ENCODE results near the gene CABLES1. TPM values are rescaled to one million over a fixed set of nuclear protein-coding genes. Genes with fewer than 3 reads are reported as not detected.

CABLES1 gene
- polyA plus RNA-seq, 1 of the 3 experiments (the other 2 are of a cell fraction), result 2.2 TPM

GRCh38 chr18:23198217-23198845 lies 63.0 kb downstream of the CABLES1 start (continued):
- TF ChIP-seq SIN3A (IDR thresholded peaks at IDR 0.05; ENCODE audit: borderline replicate concordance, low read depth, low read length), result no peak

GRCh38 chr18:23200756-23201155 lies 65.5 kb downstream of the CABLES1 start:
- no peak overlapping the region for H3K4me3 ChIP-seq (ENCODE audit: low read depth in 2 of 2, low read length in 1 of 2)
- no peaks in the 10 kb centered on the region for H3K9me2 ChIP-seq
- no peaks in the 10 kb centered on the region for H3K9me3 ChIP-seq
- peaks cover 0 to 19% of the 10 kb centered on the region in 2 experiments; a peak in 2 of 4 replicates for H3K4me1 ChIP-seq (ENCODE audit: control insufficient read depth in 1 of 2, insufficient read depth in 2 of 2, low read depth in 1 of 2, low read length in 1 of 2)
- no peaks in the 10 kb centered on the region for H3K27me3 ChIP-seq (ENCODE audit: insufficient read depth)
- peak; percentile 80 for DNase-seq
- no peak overlapping the region for H2AFZ ChIP-seq (ENCODE audit: low read depth)
- peak overlapping the region in 1 of 2 experiments; percentile 90; a peak in 2 of 4 replicates for H3K27ac ChIP-seq (ENCODE audit: low read depth in 2 of 2, low read length in 1 of 2)
- no peaks in the 10 kb centered on the region for H4K20me1 ChIP-seq (ENCODE audit: insufficient read depth)
- ChIA-PET POLR2A (interaction anchor here (0.9 to 1.6 kb wide), 4 partner anchors 57 to 65 kb away, joined by 3 to 5 read pairs (median 3); partner anchors contain the start of gene CABLES1), CTCF (interaction anchor here (0.9 to 2.2 kb wide), 7 partner anchors 12 to 74 kb away, joined by 3 to 6 read pairs (median 3); no protein-coding TSS in a partner anchor)
- WGBS (ENCODE audit: low lambda C conversion rate), result 58% methylated on average over 8 of the region's 8 CpGs
- H3K9ac ChIP-seq, result no peak overlapping the region
- no peak overlapping the region for H3K4me2 ChIP-seq
- H3F3A ChIP-seq (replicated peaks; ENCODE audit: insufficient read depth), result no peaks in the 10 kb centered on the region
- peaks cover 0 to 5% of the 10 kb centered on the region in 2 experiments for H3K36me3 ChIP-seq (replicated peaks in 1 of 2; ENCODE audit: control insufficient read depth in 1 of 2, insufficient read depth in 2 of 2, low read length in 1 of 2)
- H3K79me2 ChIP-seq (ENCODE audit: insufficient read depth), result no peaks in the 10 kb centered on the region
- TF ChIP-seq MAX (IDR thresholded peaks at IDR 0.05; ENCODE audit: low read depth) (no peak), JUND (IDR thresholded peaks at IDR 0.05) (no peak), MXI1 (IDR thresholded peaks at IDR 0.05; ENCODE audit: low read depth, low read length) (peak; percentile 83), EZH2phosphoT487 (IDR thresholded peaks at IDR 0.05; ENCODE audit: borderline replicate concordance, low read depth) (no peak), TEAD4 (IDR thresholded peaks at IDR 0.05; ENCODE audit: borderline replicate concordance, insufficient read depth) (no peak), FOXJ3 (CRISPR knock-in tag; IDR thresholded peaks at IDR 0.05) (peak; percentile 96), YY1 (IDR thresholded peaks at IDR 0.05; ENCODE audit: low read depth) (no peak), EP300 (IDR thresholded peaks at IDR 0.05; ENCODE audit: borderline replicate concordance in 1 of 2, low read depth in 1 of 2, low read length in 1 of 2) (peak in 1 of 2 experiments; percentile 93; a peak in 2 of 4 replicates), RCOR1 (IDR thresholded peaks at IDR 0.05; ENCODE audit: low read length) (peak; percentile 95), GABPA (IDR thresholded peaks at IDR 0.05; ENCODE audit: low read depth) (no peak), NRF1 (IDR thresholded peaks at IDR 0.05; ENCODE audit: low read depth, low read length) (no peak), NFIC (IDR thresholded peaks at IDR 0.05; ENCODE audit: borderline replicate concordance) (no peak), SMC3 (IDR thresholded peaks at IDR 0.05; ENCODE audit: low read depth, low read length) (no peak), GATA2 (CRISPR knock-in tag; IDR thresholded peaks at IDR 0.05) (peak; percentile 99), TAF1 (IDR thresholded peaks at IDR 0.05; ENCODE audit: borderline replicate concordance, low read depth, low read length) (no peak), RAD21 (IDR thresholded peaks at IDR 0.05; ENCODE audit: low read length) (no peak; the same call in none of the 2 replicates), SIN3A (IDR thresholded peaks at IDR 0.05; ENCODE audit: borderline replicate concordance, low read depth, low read length) (no peak), MEF2A (IDR thresholded peaks at IDR 0.05; ENCODE audit: borderline replicate concordance, low read depth) (no peak), ELF1 (IDR thresholded peaks at IDR 0.05) (no peak), RFX5 (IDR thresholded peaks at IDR 0.05; ENCODE audit: low read length) (peak; percentile 21; the same call in 1 of the 2 replicates), RXRA (IDR thresholded peaks at IDR 0.05; ENCODE audit: borderline replicate concordance, low read depth) (no peak)
- TF ChIP-seq, protein P1, sequence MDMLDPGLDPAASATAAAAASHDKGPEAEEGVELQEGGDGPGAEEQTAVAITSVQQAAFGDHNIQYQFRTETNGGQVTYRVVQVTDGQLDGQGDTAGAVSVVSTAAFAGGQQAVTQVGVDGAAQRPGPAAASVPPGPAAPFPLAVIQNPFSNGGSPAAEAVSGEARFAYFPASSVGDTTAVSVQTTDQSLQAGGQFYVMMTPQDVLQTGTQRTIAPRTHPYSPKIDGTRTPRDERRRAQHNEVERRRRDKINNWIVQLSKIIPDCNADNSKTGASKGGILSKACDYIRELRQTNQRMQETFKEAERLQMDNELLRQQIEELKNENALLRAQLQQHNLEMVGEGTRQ (IDR thresholded peaks at IDR 0.05; ENCODE audit: borderline replicate concordance, low read depth, low read length), result no peak
- TF ChIP-seq, protein P2, sequence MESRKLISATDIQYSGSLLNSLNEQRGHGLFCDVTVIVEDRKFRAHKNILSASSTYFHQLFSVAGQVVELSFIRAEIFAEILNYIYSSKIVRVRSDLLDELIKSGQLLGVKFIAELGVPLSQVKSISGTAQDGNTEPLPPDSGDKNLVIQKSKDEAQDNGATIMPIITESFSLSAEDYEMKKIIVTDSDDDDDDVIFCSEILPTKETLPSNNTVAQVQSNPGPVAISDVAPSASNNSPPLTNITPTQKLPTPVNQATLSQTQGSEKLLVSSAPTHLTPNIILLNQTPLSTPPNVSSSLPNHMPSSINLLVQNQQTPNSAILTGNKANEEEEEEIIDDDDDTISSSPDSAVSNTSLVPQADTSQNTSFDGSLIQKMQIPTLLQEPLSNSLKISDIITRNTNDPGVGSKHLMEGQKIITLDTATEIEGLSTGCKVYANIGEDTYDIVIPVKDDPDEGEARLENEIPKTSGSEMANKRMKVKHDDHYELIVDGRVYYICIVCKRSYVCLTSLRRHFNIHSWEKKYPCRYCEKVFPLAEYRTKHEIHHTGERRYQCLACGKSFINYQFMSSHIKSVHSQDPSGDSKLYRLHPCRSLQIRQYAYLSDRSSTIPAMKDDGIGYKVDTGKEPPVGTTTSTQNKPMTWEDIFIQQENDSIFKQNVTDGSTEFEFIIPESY (IDR thresholded peaks at IDR 0.05; ENCODE audit: borderline replicate concordance, low read depth), result no peak
- TF ChIP-seq, protein P3, sequence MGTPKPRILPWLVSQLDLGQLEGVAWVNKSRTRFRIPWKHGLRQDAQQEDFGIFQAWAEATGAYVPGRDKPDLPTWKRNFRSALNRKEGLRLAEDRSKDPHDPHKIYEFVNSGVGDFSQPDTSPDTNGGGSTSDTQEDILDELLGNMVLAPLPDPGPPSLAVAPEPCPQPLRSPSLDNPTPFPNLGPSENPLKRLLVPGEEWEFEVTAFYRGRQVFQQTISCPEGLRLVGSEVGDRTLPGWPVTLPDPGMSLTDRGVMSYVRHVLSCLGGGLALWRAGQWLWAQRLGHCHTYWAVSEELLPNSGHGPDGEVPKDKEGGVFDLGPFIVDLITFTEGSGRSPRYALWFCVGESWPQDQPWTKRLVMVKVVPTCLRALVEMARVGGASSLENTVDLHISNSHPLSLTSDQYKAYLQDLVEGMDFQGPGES (IDR thresholded peaks at IDR 0.05; ENCODE audit: low read depth, low read length), result no peak
- TF ChIP-seq, protein P4, sequence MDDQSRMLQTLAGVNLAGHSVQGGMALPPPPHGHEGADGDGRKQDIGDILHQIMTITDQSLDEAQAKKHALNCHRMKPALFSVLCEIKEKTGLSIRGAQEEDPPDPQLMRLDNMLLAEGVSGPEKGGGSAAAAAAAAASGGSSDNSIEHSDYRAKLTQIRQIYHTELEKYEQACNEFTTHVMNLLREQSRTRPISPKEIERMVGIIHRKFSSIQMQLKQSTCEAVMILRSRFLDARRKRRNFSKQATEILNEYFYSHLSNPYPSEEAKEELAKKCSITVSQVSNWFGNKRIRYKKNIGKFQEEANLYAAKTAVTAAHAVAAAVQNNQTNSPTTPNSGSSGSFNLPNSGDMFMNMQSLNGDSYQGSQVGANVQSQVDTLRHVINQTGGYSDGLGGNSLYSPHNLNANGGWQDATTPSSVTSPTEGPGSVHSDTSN (IDR thresholded peaks at IDR 0.05), result no peak
- TF ChIP-seq, protein P5, sequence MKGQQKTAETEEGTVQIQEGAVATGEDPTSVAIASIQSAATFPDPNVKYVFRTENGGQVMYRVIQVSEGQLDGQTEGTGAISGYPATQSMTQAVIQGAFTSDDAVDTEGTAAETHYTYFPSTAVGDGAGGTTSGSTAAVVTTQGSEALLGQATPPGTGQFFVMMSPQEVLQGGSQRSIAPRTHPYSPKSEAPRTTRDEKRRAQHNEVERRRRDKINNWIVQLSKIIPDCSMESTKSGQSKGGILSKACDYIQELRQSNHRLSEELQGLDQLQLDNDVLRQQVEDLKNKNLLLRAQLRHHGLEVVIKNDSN (IDR thresholded peaks at IDR 0.05; ENCODE audit: borderline replicate concordance, low read depth), result no peak
